Liver (tissue), 9 donors: Measurements from ENCODE around the gene TMIGD3. TPM values are rescaled to one million over a fixed set of nuclear protein-coding genes. Genes with fewer than 3 reads are reported as not detected.

Experiments
- DNase-seq: peaks from one replicate; pipeline ENCODE4 v3.0.0-alpha.2; 2017; ENCODE audit warnings: low spot score
- H3K27ac ChIP-seq, 2 donors: one replicate each; pipeline ENCODE4 v1.7.0; 2013; ENCODE audit warnings: inconsistent platforms in 2 of 2, low read length in 2 of 2, control low read depth in 1 of 2, low read depth in 1 of 2, mild to moderate bottlenecking in 1 of 2
- H3K27me3 ChIP-seq, 4 donors: one replicate each; pipeline versions ENCODE4 v1.6.1 to v1.7.0; 2013; ENCODE audit warnings: low read length in 3 of 4, inconsistent platforms in 1 of 4, mild to moderate bottlenecking in 1 of 4, moderate library complexity in 1 of 4; ENCODE audit not compliant: control insufficient read depth in 4 of 4, insufficient read depth in 4 of 4
- H3K36me3 ChIP-seq, 4 donors: one replicate each; pipeline versions ENCODE4 v1.6.1 to v1.7.0; 2013; ENCODE audit warnings: low read length in 3 of 4, mild to moderate bottlenecking in 3 of 4, low read depth in 1 of 4, moderate library complexity in 1 of 4; ENCODE audit not compliant: control insufficient read depth in 4 of 4, insufficient read depth in 3 of 4
- H3K4me1 ChIP-seq, 4 donors: one replicate each; pipeline versions ENCODE4 v1.6.1 to v1.7.0; 2013; ENCODE audit warnings: low read length in 3 of 4, mild to moderate bottlenecking in 3 of 4, moderate library complexity in 1 of 4; ENCODE audit not compliant: control insufficient read depth in 4 of 4, insufficient read depth in 4 of 4
- H3K4me3 ChIP-seq, 3 donors: one replicate each; pipeline versions ENCODE4 v1.6.1 to v1.7.0; 2013; ENCODE audit warnings: low read length in 3 of 3, control low read depth in 1 of 3, low read depth in 1 of 3, mild to moderate bottlenecking in 1 of 3
- H3K9ac ChIP-seq, 2 donors: one replicate each; pipeline ENCODE4 v1.7.0; 2013; ENCODE audit warnings: low read length in 2 of 2, mild to moderate bottlenecking in 2 of 2, moderate library complexity in 2 of 2, control low read depth in 1 of 2, low read depth in 1 of 2
- H3K9me3 ChIP-seq, 4 donors: one replicate each; pipeline versions ENCODE4 v1.6.1 to v1.7.0; 2013; ENCODE audit warnings: low read length in 3 of 4; ENCODE audit not compliant: control insufficient read depth in 4 of 4
- EGR1 ChIP-seq, 2 donors: IDR thresholded peaks; 2 replicates each; pipeline ENCODE4 v1.6.1; 2016 to 2018; ENCODE audit warnings: antibody characterized with exemption in 2 of 2, low read depth in 2 of 2
- FOXA1 ChIP-seq: IDR thresholded peaks from 2 replicates; pipeline ENCODE4 v1.6.1; 2016; ENCODE audit warnings: antibody characterized with exemption
- FOXA2 ChIP-seq: IDR thresholded peaks from 2 replicates; pipeline ENCODE4 v1.6.1; 2016; ENCODE audit warnings: antibody characterized with exemption
- GABPA ChIP-seq, 2 donors: IDR thresholded peaks in 1 of 2; conservative IDR thresholded peaks in 1 of 2; 2 replicates each; pipeline ENCODE4 v1.6.1; 2016; ENCODE audit warnings: antibody characterized with exemption in 2 of 2, mild to moderate bottlenecking in 1 of 2, moderate library complexity in 1 of 2
- HNF4A ChIP-seq, 2 donors: conservative IDR thresholded peaks; 2 replicates each; pipeline ENCODE4 v1.6.1; 2016; ENCODE audit warnings: antibody characterized with exemption in 2 of 2, mild to moderate bottlenecking in 2 of 2
- NR2F2 ChIP-seq: IDR thresholded peaks from 2 replicates; pipeline ENCODE4 v1.6.1; 2016; ENCODE audit warnings: antibody characterized with exemption
- RAD21 ChIP-seq, 2 donors: IDR thresholded peaks; 2 replicates each; pipeline ENCODE4 v1.6.1; 2016; ENCODE audit warnings: antibody characterized with exemption in 2 of 2, mild to moderate bottlenecking in 2 of 2
- SP1 ChIP-seq: IDR thresholded peaks from 2 replicates; pipeline ENCODE4 v1.6.1; 2018; ENCODE audit warnings: antibody characterized with exemption, mild to moderate bottlenecking
- YY1 ChIP-seq: IDR thresholded peaks from 2 replicates; pipeline ENCODE4 v1.6.1; 2016; ENCODE audit warnings: antibody characterized with exemption, mild to moderate bottlenecking
- WGBS: extraction: QIAGEN DNeasy Blood & Tissue Kit; methylation state at CpG from one replicate; pipeline ENCODE4 v1.1.7; 2013; 5-methylcytosine and 5-hydroxymethylcytosine counted together
- polyA plus RNA-seq, 2 donors: library from polyadenylated mRNA; stranded (reverse) in 1 of 2; unstranded in 1 of 2; fragments of 200-250 nt in 1 of 2; fragments of >200 nt in 1 of 2; fragmentation: Nextera tagmentation in 1 of 2; extraction: Ambion mirVana in 1 of 2; gene quantifications; one replicate each; pipeline versions ENCODE4 v1.2.1 to v1.2.3, GENCODE V29; 2013 to 2015
- total RNA-seq, 2 donors: library from RNA; depleted of rRNA; stranded (reverse); fragments of >200 nt; gene quantifications; one replicate each; pipeline ENCODE4 v1.2.3, GENCODE V29; 2014
- TF ChIP-seq, protein P1 (sequence below): fragments of 150-350 bp; IDR thresholded peaks from 2 replicates; pipeline ENCODE4 v1.5.1; 2017; ENCODE audit warnings: improper control_type of control experiment, low read depth, low read length; ENCODE audit not compliant: missing input control
- TF ChIP-seq, protein P2 (sequence below): IDR thresholded peaks from 2 replicates; pipeline ENCODE4 v1.6.1; 2016; ENCODE audit warnings: antibody characterized with exemption
- TF ChIP-seq, protein P3 (sequence below): IDR thresholded peaks from 2 replicates; pipeline ENCODE4 v1.6.1; 2016; ENCODE audit warnings: antibody characterized with exemption, mild to moderate bottlenecking
- donor health status: healthy.
- donor health status: healthy.
- donor health status: healthy.
- donor health status: healthy.
- donor health status: healthy.

The TMIGD3 gene
- total and polyA plus RNA-seq, 4 donors, result 2.6 to 5.9 (median 4.6) TPM

DNA sequence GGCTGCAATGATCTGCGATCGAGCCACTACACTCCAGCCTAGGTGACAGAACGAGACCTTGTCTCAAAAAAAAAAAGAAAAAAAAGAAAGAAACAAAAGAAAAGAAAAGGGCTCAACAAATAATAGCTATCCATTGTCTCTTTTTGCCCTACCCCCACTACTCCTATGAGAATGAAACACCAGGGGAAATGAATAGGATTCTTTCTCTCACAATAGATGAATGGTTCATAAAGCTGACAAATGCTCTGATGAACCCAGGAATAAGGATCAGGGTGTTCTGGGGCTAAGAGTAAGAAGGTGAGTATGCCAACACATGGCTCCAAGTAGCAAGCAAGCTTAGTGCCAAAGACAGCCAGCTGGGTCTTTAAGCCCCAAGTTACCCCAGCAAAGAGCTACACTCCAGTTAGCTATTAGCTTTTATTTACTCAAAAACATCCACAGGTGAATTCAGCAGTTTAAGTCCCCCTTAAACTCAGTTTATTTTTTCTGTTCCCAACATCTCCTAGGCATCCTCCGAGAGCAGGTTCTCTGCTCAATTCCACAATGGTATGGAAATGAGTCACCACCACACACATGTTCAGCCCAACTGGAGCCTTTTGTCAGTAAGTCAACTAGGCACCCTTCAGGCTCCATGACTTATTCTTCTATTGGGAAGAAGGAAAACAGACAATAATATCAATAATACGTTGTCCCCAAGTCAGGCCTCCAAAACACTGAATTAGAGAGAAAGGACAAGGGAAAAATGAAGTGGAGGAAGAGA is 4.2 kb downstream of the TMIGD3 start:
- Histone ChIP-seq H3K4me1 (peaks cover 0 to 6% (median 2%) of the 10 kb centered on the region in 4 donors), H3K27ac (no peak overlapping the region), H3K9me3 (no peaks in the 10 kb centered on the region), H3K9ac (no peak overlapping the region), H3K4me3 (no peak overlapping the region), H3K27me3 (no peaks in the 10 kb centered on the region), H3K36me3 (no peaks in the 10 kb centered on the region)
- DNase-seq, result no peak
- TF ChIP-seq FOXA2 (no peak), SP1 (no peak), HNF4A (conservative IDR thresholded peaks at IDR 0.05) (no peak)
- TF ChIP-seq, protein P1, sequence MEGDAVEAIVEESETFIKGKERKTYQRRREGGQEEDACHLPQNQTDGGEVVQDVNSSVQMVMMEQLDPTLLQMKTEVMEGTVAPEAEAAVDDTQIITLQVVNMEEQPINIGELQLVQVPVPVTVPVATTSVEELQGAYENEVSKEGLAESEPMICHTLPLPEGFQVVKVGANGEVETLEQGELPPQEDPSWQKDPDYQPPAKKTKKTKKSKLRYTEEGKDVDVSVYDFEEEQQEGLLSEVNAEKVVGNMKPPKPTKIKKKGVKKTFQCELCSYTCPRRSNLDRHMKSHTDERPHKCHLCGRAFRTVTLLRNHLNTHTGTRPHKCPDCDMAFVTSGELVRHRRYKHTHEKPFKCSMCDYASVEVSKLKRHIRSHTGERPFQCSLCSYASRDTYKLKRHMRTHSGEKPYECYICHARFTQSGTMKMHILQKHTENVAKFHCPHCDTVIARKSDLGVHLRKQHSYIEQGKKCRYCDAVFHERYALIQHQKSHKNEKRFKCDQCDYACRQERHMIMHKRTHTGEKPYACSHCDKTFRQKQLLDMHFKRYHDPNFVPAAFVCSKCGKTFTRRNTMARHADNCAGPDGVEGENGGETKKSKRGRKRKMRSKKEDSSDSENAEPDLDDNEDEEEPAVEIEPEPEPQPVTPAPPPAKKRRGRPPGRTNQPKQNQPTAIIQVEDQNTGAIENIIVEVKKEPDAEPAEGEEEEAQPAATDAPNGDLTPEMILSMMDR, result no peak
- TF ChIP-seq, protein P2, sequence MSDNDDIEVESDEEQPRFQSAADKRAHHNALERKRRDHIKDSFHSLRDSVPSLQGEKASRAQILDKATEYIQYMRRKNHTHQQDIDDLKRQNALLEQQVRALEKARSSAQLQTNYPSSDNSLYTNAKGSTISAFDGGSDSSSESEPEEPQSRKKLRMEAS, result no peak
- WGBS, result 95% methylated on average over 5 of the region's 5 CpGs

DNA sequence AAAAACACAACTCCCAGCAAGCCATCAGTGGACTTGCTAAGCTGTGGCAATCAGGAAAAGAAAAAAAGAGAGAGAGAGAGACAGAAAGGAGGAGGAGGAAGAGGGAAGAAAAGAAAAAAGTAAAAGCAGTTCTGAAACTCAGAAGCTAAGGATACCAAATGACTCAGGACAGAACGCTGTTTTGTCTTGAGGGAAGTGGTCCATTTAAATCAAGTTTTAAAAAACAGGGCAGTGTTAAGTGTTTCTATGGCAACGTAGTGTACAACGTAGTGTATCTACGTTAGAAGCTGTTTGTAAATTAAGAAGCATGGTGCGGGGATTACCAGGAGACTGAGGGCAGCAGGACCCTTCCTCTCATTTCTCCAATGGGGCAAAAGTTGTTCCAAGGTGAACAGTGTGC is 5.8 kb downstream of the TMIGD3 start:
- H3K27ac ChIP-seq, result no peak overlapping the region
- H3K9ac ChIP-seq, result no peak overlapping the region
- H3K27me3 ChIP-seq, result no peaks in the 10 kb centered on the region

DNA sequence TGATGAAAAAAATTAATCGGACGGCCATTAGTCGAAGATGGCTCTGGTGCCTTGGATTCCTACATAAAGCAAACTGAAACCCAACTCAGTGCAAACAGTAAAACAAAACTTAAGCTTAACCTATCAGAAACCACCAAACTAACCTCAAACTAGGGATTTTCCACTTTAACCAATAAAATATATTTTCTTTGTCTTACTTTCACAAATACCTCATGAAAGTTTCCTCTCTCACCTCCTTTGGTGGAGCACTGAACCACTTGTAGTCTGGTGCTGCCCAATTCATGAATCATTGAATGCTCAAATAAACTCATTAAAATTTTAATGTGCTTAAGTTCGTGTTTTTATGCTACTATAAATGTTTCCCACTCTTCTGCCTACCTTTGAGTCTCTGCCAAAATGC is 7.0 kb downstream of the TMIGD3 start:
- Histone ChIP-seq H3K9me3 (no peaks in the 10 kb centered on the region), H3K36me3 (no peaks in the 10 kb centered on the region), H3K4me1 (no peaks in the 10 kb centered on the region), H3K27me3 (no peaks in the 10 kb centered on the region), H3K27ac (no peak overlapping the region), H3K9ac (no peak overlapping the region), H3K4me3 (no peak overlapping the region)
- TF ChIP-seq GABPA (IDR thresholded peaks at IDR 0.05 in 1 of 2, conservative IDR thresholded peaks at IDR 0.05 in 1 of 2), result no peak
- TF ChIP-seq, protein P1, result no peak
- no peak for TF ChIP-seq RAD21 (IDR thresholded peaks at IDR 0.05)
- WGBS, result 86% methylated on average over 4 of the region's 4 CpGs
- no peak for DNase-seq

More for the DNA sequence above, 5.8 kb downstream of the TMIGD3 start:
- Histone ChIP-seq H3K36me3 (no peaks in the 10 kb centered on the region), H3K4me3 (no peak overlapping the region), H3K4me1 (no peaks in the 10 kb centered on the region), H3K9me3 (no peaks in the 10 kb centered on the region)
- no peak for DNase-seq
- TF ChIP-seq YY1 (no peak), FOXA1 (no peak), FOXA2 (no peak), SP1 (no peak), NR2F2 (no peak), EGR1 (IDR thresholded peaks at IDR 0.05; ENCODE audit: low read depth in 2 of 2) (no peak)
- TF ChIP-seq, protein P3, sequence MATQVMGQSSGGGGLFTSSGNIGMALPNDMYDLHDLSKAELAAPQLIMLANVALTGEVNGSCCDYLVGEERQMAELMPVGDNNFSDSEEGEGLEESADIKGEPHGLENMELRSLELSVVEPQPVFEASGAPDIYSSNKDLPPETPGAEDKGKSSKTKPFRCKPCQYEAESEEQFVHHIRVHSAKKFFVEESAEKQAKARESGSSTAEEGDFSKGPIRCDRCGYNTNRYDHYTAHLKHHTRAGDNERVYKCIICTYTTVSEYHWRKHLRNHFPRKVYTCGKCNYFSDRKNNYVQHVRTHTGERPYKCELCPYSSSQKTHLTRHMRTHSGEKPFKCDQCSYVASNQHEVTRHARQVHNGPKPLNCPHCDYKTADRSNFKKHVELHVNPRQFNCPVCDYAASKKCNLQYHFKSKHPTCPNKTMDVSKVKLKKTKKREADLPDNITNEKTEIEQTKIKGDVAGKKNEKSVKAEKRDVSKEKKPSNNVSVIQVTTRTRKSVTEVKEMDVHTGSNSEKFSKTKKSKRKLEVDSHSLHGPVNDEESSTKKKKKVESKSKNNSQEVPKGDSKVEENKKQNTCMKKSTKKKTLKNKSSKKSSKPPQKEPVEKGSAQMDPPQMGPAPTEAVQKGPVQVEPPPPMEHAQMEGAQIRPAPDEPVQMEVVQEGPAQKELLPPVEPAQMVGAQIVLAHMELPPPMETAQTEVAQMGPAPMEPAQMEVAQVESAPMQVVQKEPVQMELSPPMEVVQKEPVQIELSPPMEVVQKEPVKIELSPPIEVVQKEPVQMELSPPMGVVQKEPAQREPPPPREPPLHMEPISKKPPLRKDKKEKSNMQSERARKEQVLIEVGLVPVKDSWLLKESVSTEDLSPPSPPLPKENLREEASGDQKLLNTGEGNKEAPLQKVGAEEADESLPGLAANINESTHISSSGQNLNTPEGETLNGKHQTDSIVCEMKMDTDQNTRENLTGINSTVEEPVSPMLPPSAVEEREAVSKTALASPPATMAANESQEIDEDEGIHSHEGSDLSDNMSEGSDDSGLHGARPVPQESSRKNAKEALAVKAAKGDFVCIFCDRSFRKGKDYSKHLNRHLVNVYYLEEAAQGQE, result no peak
- 78% methylated on average over 5 of the region's 5 CpGs for WGBS
